HG02588 (cell line): ENCODE results near the gene ZNF787.
"Not testable (repeated sequence)": the region's sequence is repeated elsewhere in the genome, so short reads cannot be mapped to it uniquely, and the experiment has no call there.

Experiments
- ATAC-seq: cut with Tn5 transposase; IDR thresholded peaks from one replicate; pipeline ENCODE4 v1.9.1; 2021; ENCODE audit warnings: mild to moderate bottlenecking, moderate library complexity; ENCODE audit not compliant: unreplicated experiment

Gene ZNF787

GRCh38 chr19:56121180-56122167 lies at the start of gene ZNF787:
Gene ZNF787 (minus strand): TSS chr19:56121295. CDS start chr19:56103217, 18,078 bp downstream.
- ATAC-seq = peak; percentile 81

- ATAC-seq = no peak
Observed at GRCh38 chr19:56170261-56170660, 49.2 kb upstream of the ZNF787 start.

GRCh38 chr19:56167064-56167578 lies 46.0 kb upstream of the ZNF787 start:
- ATAC-seq = no peak

- no peak for ATAC-seq
Observed at GRCh38 chr19:56163097-56163496, 42.0 kb upstream of the ZNF787 start.

- no peak for ATAC-seq
Observed at GRCh38 chr19:56162258-56162657, 41.2 kb upstream of the ZNF787 start.

- ATAC-seq = no peak
Observed at GRCh38 chr19:56161534-56161933, 40.4 kb upstream of the ZNF787 start.

- ATAC-seq = no peak
Observed at GRCh38 chr19:56159622-56160271, 38.7 kb upstream of the ZNF787 start.

- no peak for ATAC-seq
Observed at GRCh38 chr19:56159009-56159559, 38.0 kb upstream of the ZNF787 start.

- no peak for ATAC-seq
Observed at GRCh38 chr19:56158170-56158757, 37.2 kb upstream of the ZNF787 start.

GRCh38 chr19:56156768-56157167 lies 35.7 kb upstream of the ZNF787 start:
- no peak for ATAC-seq

GRCh38 chr19:56155124-56155687 lies 34.1 kb upstream of the ZNF787 start:
- no peak for ATAC-seq

GRCh38 chr19:56153507-56153906 lies 32.4 kb upstream of the ZNF787 start:
- no peak for ATAC-seq

- ATAC-seq = no peak
Observed at GRCh38 chr19:56152644-56153043, 31.5 kb upstream of the ZNF787 start.

- ATAC-seq = no peak
Observed at GRCh38 chr19:56150358-56150757, 29.3 kb upstream of the ZNF787 start.

GRCh38 chr19:56149656-56150038 lies 28.6 kb upstream of the ZNF787 start:
- ATAC-seq = no peak

GRCh38 chr19:56148955-56149655 lies 28.0 kb upstream of the ZNF787 start:
- not testable (repeated sequence) for ATAC-seq

- no peak for ATAC-seq
Observed at GRCh38 chr19:56148096-56148495, 27.0 kb upstream of the ZNF787 start.

- no peak for ATAC-seq
Observed at GRCh38 chr19:56147307-56147706, 26.2 kb upstream of the ZNF787 start.

GRCh38 chr19:56146904-56147303 lies 25.8 kb upstream of the ZNF787 start:
- ATAC-seq = no peak

GRCh38 chr19:56145698-56146097 lies 24.6 kb upstream of the ZNF787 start:
- ATAC-seq = no peak
